RWPE1 (cell line): ENCODE results near the gene NPIPB12.
"Not testable (repeated sequence)": the region's sequence is repeated elsewhere in the genome, so short reads cannot be mapped to it uniquely, and the experiment has no call there.

Experiments
- CTCF ChIA-PET: fragments of 350-600 bp; sonication (Branson Sonifier 250); formaldehyde crosslinking; extraction: SDS; loops from one replicate; lab custom pipeline; 2021; lab: Yijun Ruan, JAX
- POLR2A ChIA-PET: fragments of 400-600 bp; formaldehyde crosslinking; extraction: SDS; loops from one replicate; lab custom pipeline; 2020; ENCODE audit warnings: antibody characterized with exemption; ENCODE audit not compliant: low non-redundant PET; lab: Yijun Ruan, JAX
- DNase-seq: peaks from one replicate; pipeline ENCODE4 v3.0.0; 2012; ENCODE audit warnings: low spot score
- H3K27ac ChIP-seq: fragments of 450-650 bp; 2 replicates; pipeline ENCODE4 v1.5.1; 2017

NPIPB12 gene

GRCh38 chr16:29506308-29506707 is at the start of gene NPIPB12:
NPIPB12 (minus strand) TSS chr16:29506408.
- CTCF ChIA-PET, DNase-seq, POLR2A ChIA-PET: not testable (repeated sequence)
- peak within 1 kb of the TSS; percentile 59 for H3K27ac ChIP-seq

- CTCF ChIA-PET, POLR2A ChIA-PET, DNase-seq, H3K27ac ChIP-seq: not testable (repeated sequence)
These were observed 15.3 kb upstream of the NPIPB12 start for GRCh38 chr16:29521520-29521919.

GRCh38 chr16:29482276-29482675 is 23.9 kb downstream of the NPIPB12 start:
- DNase-seq, H3K27ac ChIP-seq, POLR2A ChIA-PET, CTCF ChIA-PET: not testable (repeated sequence)

- DNase-seq, POLR2A ChIA-PET, CTCF ChIA-PET, H3K27ac ChIP-seq: not testable (repeated sequence)
These were observed 34.1 kb downstream of the NPIPB12 start for GRCh38 chr16:29472065-29472464.

GRCh38 chr16:29469660-29470059 is 36.5 kb downstream of the NPIPB12 start:
- H3K27ac ChIP-seq, DNase-seq, CTCF ChIA-PET, POLR2A ChIA-PET: not testable (repeated sequence)

- H3K27ac ChIP-seq, POLR2A ChIA-PET, CTCF ChIA-PET, DNase-seq: not testable (repeated sequence)
These were observed 38.4 kb downstream of the NPIPB12 start for GRCh38 chr16:29467654-29468366.

- CTCF ChIA-PET, DNase-seq, POLR2A ChIA-PET: not testable (repeated sequence)
These were observed 39.3 kb downstream of the NPIPB12 start for GRCh38 chr16:29466904-29467303.

GRCh38 chr16:29465985-29466824 is 40.0 kb downstream of the NPIPB12 start:
- POLR2A ChIA-PET, H3K27ac ChIP-seq, CTCF ChIA-PET, DNase-seq: not testable (repeated sequence)

More at GRCh38 chr16:29466904-29467303, 39.3 kb downstream of the NPIPB12 start:
- not testable (repeated sequence) for H3K27ac ChIP-seq

GRCh38 chr16:29460647-29461030 is 45.6 kb downstream of the NPIPB12 start:
- DNase-seq, H3K27ac ChIP-seq, POLR2A ChIA-PET, CTCF ChIA-PET: not testable (repeated sequence)

- POLR2A ChIA-PET, CTCF ChIA-PET, DNase-seq, H3K27ac ChIP-seq: not testable (repeated sequence)
These were observed 46.2 kb downstream of the NPIPB12 start, which contains the start of gene SULT1A4 for GRCh38 chr16:29459706-29460646. SULT1A4 (plus strand) TSS chr16:29459913; CDS start chr16:29461386, 1,473 bp downstream.

GRCh38 chr16:29457660-29458059 is 48.5 kb downstream of the NPIPB12 start:
- DNase-seq, CTCF ChIA-PET, H3K27ac ChIP-seq, POLR2A ChIA-PET: not testable (repeated sequence)

GRCh38 chr16:29454828-29455227 is 51.4 kb downstream of the NPIPB12 start:
- CTCF ChIA-PET, POLR2A ChIA-PET: not testable (repeated sequence)

GRCh38 chr16:29454269-29454668 is 51.9 kb downstream of the NPIPB12 start, which contains the start of the genes BOLA2 and SLX1B:
BOLA2 (minus strand) TSS chr16:29454351; CDS start chr16:29454253, 98 bp downstream.
SLX1B (plus strand) TSS chr16:29454533.
- H3K27ac ChIP-seq, CTCF ChIA-PET, DNase-seq, POLR2A ChIA-PET: not testable (repeated sequence)

More at GRCh38 chr16:29454828-29455227, 51.4 kb downstream of the NPIPB12 start:
- not testable (repeated sequence) for DNase-seq, H3K27ac ChIP-seq

- H3K27ac ChIP-seq, CTCF ChIA-PET, POLR2A ChIA-PET, DNase-seq: not testable (repeated sequence)
These were observed 52.5 kb downstream of the NPIPB12 start for GRCh38 chr16:29453754-29454153.
